Vagina (tissue), 2 donors: ENCODE data around the gene ADAMTSL5.

Source experiments
- POLR2A ChIP-seq, 2 donors: fragments of 450-650 bp; IDR thresholded peaks; one replicate each; pipeline ENCODE4 v1.6.1; 2017; ENCODE audit warnings: antibody characterized with exemption in 2 of 2, mild to moderate bottlenecking in 2 of 2, moderate library complexity in 2 of 2
- POLR2AphosphoS5 ChIP-seq, 2 donors: sonication (generic); formaldehyde crosslinking; IDR thresholded peaks; one replicate each; pipeline ENCODE4 v1.9.0; 2017; ENCODE audit warnings: antibody characterized with exemption in 2 of 2, mild to moderate bottlenecking in 2 of 2, low read depth in 1 of 2; ENCODE audit not compliant: insufficient read depth in 1 of 2
- TF ChIP-seq, protein P1 (sequence below), 3 experiments: fragments of 450-650 bp in 2 of 3; fragments of 200-600 bp in 1 of 3; sonication (generic) in 1 of 3; IDR thresholded peaks; one replicate each; pipeline ENCODE4 v1.5.1; 2017 to 2019; ENCODE audit warnings: antibody characterized with exemption in 3 of 3, mild to moderate bottlenecking in 2 of 3, moderate library complexity in 2 of 3

- TF ChIP-seq, protein P1, sequence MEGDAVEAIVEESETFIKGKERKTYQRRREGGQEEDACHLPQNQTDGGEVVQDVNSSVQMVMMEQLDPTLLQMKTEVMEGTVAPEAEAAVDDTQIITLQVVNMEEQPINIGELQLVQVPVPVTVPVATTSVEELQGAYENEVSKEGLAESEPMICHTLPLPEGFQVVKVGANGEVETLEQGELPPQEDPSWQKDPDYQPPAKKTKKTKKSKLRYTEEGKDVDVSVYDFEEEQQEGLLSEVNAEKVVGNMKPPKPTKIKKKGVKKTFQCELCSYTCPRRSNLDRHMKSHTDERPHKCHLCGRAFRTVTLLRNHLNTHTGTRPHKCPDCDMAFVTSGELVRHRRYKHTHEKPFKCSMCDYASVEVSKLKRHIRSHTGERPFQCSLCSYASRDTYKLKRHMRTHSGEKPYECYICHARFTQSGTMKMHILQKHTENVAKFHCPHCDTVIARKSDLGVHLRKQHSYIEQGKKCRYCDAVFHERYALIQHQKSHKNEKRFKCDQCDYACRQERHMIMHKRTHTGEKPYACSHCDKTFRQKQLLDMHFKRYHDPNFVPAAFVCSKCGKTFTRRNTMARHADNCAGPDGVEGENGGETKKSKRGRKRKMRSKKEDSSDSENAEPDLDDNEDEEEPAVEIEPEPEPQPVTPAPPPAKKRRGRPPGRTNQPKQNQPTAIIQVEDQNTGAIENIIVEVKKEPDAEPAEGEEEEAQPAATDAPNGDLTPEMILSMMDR (IDR thresholded peaks at IDR 0.05), result no peak
- no peak for TF ChIP-seq POLR2A (IDR thresholded peaks at IDR 0.05)
- TF ChIP-seq POLR2AphosphoS5 (IDR thresholded peaks at IDR 0.05; ENCODE audit: insufficient read depth in 1 of 2, low read depth in 1 of 2), result no peak
These were observed 26.2 kb upstream of the ADAMTSL5 start for GRCh38 chr19:1538978-1539377.
